Measurements from ENCODE around the gene DDX24. TPM values are rescaled to one million over a fixed set of nuclear protein-coding genes. Genes with fewer than 3 reads are reported as not detected.

DDX24 gene
- total and polyA plus RNA-seq, 8 donors = 39.1 to 236 (median 69.9) TPM

DNA sequence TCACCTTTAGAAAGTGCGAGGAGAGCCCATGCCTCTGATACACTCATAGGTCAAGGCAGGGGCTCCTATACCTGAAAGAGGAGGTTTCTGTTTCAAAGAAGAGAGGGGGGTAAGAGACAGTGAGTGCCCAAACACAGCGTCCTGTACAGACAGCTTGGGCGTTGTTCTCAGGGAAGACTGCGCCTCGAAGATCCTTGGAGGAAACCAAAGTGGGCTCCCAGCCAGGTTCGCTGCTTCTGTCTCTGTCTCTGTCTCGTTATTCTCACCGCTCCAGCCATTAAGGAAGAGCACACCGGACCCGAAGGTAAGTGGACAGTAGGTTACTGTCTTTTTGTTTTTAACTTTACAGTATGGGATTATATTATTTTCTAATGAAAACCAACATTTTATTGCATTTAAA is 23.7 kb upstream of the DDX24 start:
- peaks cover 0 to 15% (median 10%) of the 10 kb centered on the region in 4 donors for H3K4me1 ChIP-seq
- intact Hi-C loops (cut with DNase I; ENCODE audit: low total_unique reads) = no loop called here
- TF ChIP-seq, protein P1, sequence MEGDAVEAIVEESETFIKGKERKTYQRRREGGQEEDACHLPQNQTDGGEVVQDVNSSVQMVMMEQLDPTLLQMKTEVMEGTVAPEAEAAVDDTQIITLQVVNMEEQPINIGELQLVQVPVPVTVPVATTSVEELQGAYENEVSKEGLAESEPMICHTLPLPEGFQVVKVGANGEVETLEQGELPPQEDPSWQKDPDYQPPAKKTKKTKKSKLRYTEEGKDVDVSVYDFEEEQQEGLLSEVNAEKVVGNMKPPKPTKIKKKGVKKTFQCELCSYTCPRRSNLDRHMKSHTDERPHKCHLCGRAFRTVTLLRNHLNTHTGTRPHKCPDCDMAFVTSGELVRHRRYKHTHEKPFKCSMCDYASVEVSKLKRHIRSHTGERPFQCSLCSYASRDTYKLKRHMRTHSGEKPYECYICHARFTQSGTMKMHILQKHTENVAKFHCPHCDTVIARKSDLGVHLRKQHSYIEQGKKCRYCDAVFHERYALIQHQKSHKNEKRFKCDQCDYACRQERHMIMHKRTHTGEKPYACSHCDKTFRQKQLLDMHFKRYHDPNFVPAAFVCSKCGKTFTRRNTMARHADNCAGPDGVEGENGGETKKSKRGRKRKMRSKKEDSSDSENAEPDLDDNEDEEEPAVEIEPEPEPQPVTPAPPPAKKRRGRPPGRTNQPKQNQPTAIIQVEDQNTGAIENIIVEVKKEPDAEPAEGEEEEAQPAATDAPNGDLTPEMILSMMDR (IDR thresholded peaks at IDR 0.05) = no peak
- TF ChIP-seq POLR2A (IDR thresholded peaks at IDR 0.05) (no peak), POLR2AphosphoS5 (IDR thresholded peaks at IDR 0.05) (no peak), EP300 (IDR thresholded peaks at IDR 0.05) (no peak)
- H3K27ac ChIP-seq = no peak overlapping the region
- 84 to 90% (median 88%) methylated on average over 10 of the region's 10 CpGs for whole genome bisulfite sequencing, 5 donors
- no peak overlapping the region for H3K4me3 ChIP-seq
- DNase-seq = no peak
- no peaks in the 10 kb centered on the region for H3K9me3 ChIP-seq
- H3K27me3 ChIP-seq = no peaks in the 10 kb centered on the region
- no peaks in the 10 kb centered on the region for H3K36me3 ChIP-seq

DNA sequence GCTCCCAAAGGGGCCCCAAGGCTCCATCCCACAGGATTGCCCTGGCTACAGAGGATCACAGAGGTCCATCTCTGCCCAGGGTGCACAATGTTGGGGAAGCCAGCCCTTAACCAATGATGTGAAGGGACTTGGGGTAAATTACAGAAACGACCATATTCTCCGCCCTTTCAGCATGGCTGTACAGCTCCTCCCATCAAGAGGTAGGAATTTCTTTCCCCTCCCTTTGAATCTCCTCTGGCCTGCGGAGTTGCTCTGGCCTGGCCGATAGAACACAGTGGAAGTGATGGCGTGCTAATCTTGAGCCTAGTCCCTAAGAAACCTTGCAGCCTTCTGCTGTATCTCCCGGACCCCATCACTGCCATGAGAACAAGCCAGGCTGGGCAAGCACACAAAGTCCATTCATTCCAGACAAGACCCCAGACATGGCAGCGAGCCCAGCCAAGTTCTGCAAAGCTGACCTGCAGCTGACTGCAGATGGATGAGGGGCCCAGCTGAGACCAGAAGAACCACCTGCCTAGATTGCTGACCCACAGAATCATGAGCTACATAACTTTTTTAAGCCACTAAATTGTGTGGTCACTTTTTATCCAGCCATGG is 22.6 kb upstream of the DDX24 start:
- peak overlapping the region in 3 of 5 donors; percentile 65 to 70 (median 70) for H3K27ac ChIP-seq
- DNase-seq = peak in 1 of 2 donors; percentile 50

DNA sequence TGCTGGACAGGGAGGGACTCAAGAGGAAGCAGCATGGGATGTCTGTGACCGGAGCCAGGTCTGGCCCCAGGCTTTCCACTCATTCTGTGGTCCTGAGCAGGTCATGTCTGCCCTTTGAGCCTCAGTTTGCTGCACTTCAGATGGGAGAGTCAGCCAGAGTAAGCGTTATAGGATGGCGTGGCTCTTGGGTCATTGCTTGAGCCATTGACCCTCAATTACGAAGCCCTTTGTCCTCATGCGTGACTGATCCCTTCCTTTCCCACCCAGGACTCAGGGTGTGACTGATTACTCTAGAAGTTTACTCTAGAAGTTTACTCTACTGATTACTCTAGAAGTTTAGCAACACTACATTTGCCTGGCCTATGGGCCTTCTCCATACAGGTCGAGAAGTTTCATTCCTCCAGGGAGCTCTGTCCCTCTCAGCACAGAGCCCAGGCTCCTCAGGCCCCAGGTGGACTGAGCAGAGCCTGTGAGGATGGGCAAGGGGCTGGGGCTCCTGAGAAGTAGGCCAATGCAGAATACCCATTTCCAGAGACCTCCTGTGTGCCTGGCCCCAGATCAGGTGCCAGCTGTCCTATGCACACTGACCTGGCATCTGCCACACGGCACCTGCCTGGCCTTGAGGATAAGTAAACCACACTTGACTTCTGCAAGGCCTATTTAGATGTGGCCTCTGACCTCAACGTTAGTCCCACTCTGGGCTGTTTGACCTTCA is 21.9 kb upstream of the DDX24 start:
- no peak for TF ChIP-seq EP300 (IDR thresholded peaks at IDR 0.05)
- no peak for TF ChIP-seq POLR2A (IDR thresholded peaks at IDR 0.05)
- TF ChIP-seq, protein P1 (IDR thresholded peaks at IDR 0.05) = no peak
- TF ChIP-seq POLR2AphosphoS5 (IDR thresholded peaks at IDR 0.05) = no peak
- intact Hi-C loops (cut with DNase I; ENCODE audit: low total_unique reads) = no loop called here
- peak; percentile 47 to 69 for DNase-seq
- Histone ChIP-seq H3K27me3 (no peaks in the 10 kb centered on the region), H3K4me1 (peaks cover 0 to 10% (median 3%) of the 10 kb centered on the region in 4 donors), H3K4me3 (no peak overlapping the region), H3K9me3 (no peaks in the 10 kb centered on the region), H3K36me3 (peaks cover 0 to 8% (median 2%) of the 10 kb centered on the region in 4 donors), H3K27ac (peak overlapping the region in 3 of 5 donors; percentile 65 to 70 (median 70))
- WGBS, 5 donors = 43 to 68% (median 57%) methylated on average over 8 of the region's 8 CpGs

More for the DNA sequence above, 22.6 kb upstream of the DDX24 start:
- 58 to 80% (median 69%) methylated on average over 7 of the region's 7 CpGs for WGBS, 5 donors
- Histone ChIP-seq H3K36me3 (peaks cover 0 to under 1% (median 0%) of the 10 kb centered on the region in 4 donors), H3K4me1 (peaks cover 0 to 10% (median 3%) of the 10 kb centered on the region in 4 donors), H3K27me3 (no peaks in the 10 kb centered on the region), H3K9me3 (no peaks in the 10 kb centered on the region), H3K4me3 (no peak overlapping the region)
- TF ChIP-seq EP300 (IDR thresholded peaks at IDR 0.05) = no peak
- TF ChIP-seq, protein P1 (IDR thresholded peaks at IDR 0.05) = no peak
- TF ChIP-seq POLR2A (IDR thresholded peaks at IDR 0.05) = no peak
- no peak for TF ChIP-seq POLR2AphosphoS5 (IDR thresholded peaks at IDR 0.05)
- intact Hi-C loops (cut with DNase I; ENCODE audit: low total_unique reads) = no loop called here

DNA sequence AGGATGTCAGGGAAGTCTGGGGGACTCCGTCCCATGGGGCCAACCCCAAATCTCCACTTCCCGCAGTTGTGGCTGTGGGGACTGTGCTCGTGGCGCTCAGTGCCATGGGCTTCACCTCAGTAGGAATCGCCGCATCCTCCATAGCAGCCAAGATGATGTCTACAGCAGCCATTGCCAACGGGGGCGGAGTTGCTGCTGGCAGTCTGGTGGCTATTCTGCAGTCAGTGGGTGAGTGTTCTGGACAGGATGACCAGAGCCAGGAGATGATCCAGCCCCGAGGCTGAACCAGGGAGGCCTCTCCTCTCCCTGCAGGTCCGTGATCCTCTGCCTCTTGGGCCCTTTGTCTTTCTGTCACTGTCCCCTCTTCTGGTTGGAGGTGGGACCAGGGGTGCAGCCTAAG is 20.7 kb upstream of the DDX24 start:
- H3K27ac ChIP-seq = no peak overlapping the region
- H3K4me1 ChIP-seq = peaks cover 0 to 10% (median 3%) of the 10 kb centered on the region in 4 donors
- H3K27me3 ChIP-seq = no peaks in the 10 kb centered on the region
- no peaks in the 10 kb centered on the region for H3K9me3 ChIP-seq
- H3K36me3 ChIP-seq = peaks cover 0 to 16% (median 13%) of the 10 kb centered on the region in 4 donors
- TF ChIP-seq EP300 (IDR thresholded peaks at IDR 0.05) (no peak), POLR2A (IDR thresholded peaks at IDR 0.05) (no peak), POLR2AphosphoS5 (IDR thresholded peaks at IDR 0.05) (no peak)
- TF ChIP-seq, protein P1 (IDR thresholded peaks at IDR 0.05) = no peak
- H3K4me3 ChIP-seq = no peak overlapping the region
- no peak for DNase-seq
- intact Hi-C loops (cut with DNase I; ENCODE audit: low total_unique reads) = no loop called here
- 92 to 98% (median 95%) methylated on average over 7 to 10 of the region's 10 CpGs for WGBS, 5 donors
